Measurements from ENCODE around the gene FAM131A.

FAM131A gene

DNA sequence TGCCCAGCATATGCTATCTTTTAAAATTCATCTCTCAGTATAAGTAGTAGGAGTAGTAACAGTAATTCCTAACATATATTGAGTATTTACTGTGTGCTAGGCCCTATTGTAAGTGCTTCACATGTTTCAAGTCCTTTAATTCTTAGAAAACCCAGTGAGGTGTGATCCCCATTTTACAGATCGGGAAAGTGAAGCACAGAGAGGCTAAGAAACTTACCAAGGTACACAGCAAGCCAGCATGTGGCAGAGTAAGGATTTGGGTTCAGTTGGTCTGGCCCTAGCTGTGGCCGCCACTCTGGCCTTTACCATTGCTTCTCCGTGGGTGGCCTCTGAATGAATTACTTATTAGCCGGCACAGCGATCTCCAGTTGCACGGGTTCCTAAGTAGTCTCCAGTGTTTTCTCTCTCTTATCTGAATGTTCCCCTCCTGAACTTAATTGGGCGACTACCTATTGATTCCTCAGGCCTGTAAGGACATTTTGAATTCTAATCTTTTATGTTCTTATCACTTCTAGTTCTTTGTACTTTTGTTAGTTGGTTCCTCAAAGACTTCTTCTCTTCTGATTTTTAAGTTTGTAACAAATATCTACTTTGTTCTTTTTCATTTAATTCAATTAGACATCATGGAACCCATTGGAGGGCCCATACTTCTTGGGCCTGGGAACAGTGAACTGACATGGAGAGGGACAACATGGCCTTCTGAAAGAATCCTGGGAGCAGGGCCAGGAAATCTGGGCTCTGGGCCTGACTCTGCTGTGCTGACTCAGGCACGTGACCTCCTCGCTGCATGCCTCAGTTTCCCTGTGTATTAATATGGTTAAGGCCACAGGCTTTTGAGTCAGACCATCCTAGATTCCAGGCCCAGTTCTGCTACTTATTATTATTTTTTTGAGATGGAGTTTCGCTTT is 12.4 kb downstream of the FAM131A start:
- TF ChIP-seq, protein P1, sequence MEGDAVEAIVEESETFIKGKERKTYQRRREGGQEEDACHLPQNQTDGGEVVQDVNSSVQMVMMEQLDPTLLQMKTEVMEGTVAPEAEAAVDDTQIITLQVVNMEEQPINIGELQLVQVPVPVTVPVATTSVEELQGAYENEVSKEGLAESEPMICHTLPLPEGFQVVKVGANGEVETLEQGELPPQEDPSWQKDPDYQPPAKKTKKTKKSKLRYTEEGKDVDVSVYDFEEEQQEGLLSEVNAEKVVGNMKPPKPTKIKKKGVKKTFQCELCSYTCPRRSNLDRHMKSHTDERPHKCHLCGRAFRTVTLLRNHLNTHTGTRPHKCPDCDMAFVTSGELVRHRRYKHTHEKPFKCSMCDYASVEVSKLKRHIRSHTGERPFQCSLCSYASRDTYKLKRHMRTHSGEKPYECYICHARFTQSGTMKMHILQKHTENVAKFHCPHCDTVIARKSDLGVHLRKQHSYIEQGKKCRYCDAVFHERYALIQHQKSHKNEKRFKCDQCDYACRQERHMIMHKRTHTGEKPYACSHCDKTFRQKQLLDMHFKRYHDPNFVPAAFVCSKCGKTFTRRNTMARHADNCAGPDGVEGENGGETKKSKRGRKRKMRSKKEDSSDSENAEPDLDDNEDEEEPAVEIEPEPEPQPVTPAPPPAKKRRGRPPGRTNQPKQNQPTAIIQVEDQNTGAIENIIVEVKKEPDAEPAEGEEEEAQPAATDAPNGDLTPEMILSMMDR (IDR thresholded peaks at IDR 0.05; ENCODE audit: low read depth, low read length), result no peak
- DNase-seq (ENCODE audit: low read depth, low spot score), result no peak
- H3K4me3 ChIP-seq (ENCODE audit: low read depth, low read length), result no peak overlapping the region
- in situ Hi-C loops (cut with HindIII; ENCODE audit: low sequenced_read_pairs), result no loop called here

- no peak overlapping the region for H3K4me3 ChIP-seq (ENCODE audit: low read depth, low read length)
- no peak for DNase-seq (ENCODE audit: low read depth, low spot score)
- in situ Hi-C loops (cut with HindIII; ENCODE audit: low sequenced_read_pairs), result no loop called here
- TF ChIP-seq, protein P1 (IDR thresholded peaks at IDR 0.05; ENCODE audit: low read depth, low read length), result no peak
Measured at GRCh38 chr3:184350618-184351017, 13.2 kb downstream of the FAM131A start.

DNA sequence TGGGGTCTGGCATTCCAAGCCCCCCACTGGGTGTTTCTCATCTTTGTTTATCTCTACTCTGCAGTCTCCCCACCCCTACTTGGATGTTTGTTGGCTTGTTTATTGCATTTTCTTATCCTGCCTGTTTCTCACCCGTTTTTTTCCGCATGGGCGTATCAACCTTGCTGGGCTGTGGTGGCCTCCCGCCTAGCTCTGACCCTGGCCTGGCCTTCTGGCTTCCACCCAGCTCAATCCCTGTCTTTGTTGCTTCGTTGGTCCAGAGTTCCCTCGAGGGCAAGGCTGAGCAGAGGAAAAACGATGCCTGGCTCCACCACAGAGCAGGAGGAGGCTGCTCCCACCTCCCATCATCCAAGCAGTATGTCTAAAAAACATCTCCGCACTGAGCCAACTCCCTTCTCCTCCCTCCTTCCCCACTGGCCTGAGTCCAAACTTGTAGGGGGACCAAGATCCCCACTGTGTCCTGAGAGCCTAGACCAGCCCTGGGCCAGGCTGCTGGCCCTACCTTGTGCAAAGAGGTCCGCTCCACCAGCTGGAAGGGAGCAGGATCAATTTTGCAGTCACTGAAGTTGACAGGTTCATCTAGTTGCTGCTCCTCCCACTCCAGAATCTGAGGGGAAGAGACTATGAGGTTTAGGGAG is 14.2 kb downstream of the FAM131A start:
- no peak overlapping the region for H3K4me3 ChIP-seq (ENCODE audit: low read depth, low read length)
- TF ChIP-seq, protein P1 (IDR thresholded peaks at IDR 0.05; ENCODE audit: low read depth, low read length), result no peak
- DNase-seq (ENCODE audit: low read depth, low spot score), result no peak
- in situ Hi-C loops (cut with HindIII; ENCODE audit: low sequenced_read_pairs), result no loop called here

GRCh38 chr3:184352149-184352785 is 14.9 kb downstream of the FAM131A start:
- H3K4me3 ChIP-seq (ENCODE audit: low read depth, low read length), result no peak overlapping the region
- in situ Hi-C loops (cut with HindIII; ENCODE audit: low sequenced_read_pairs), result no loop called here
- TF ChIP-seq, protein P1 (IDR thresholded peaks at IDR 0.05; ENCODE audit: low read depth, low read length), result no peak
- DNase-seq (ENCODE audit: low read depth, low spot score), result no peak

DNA sequence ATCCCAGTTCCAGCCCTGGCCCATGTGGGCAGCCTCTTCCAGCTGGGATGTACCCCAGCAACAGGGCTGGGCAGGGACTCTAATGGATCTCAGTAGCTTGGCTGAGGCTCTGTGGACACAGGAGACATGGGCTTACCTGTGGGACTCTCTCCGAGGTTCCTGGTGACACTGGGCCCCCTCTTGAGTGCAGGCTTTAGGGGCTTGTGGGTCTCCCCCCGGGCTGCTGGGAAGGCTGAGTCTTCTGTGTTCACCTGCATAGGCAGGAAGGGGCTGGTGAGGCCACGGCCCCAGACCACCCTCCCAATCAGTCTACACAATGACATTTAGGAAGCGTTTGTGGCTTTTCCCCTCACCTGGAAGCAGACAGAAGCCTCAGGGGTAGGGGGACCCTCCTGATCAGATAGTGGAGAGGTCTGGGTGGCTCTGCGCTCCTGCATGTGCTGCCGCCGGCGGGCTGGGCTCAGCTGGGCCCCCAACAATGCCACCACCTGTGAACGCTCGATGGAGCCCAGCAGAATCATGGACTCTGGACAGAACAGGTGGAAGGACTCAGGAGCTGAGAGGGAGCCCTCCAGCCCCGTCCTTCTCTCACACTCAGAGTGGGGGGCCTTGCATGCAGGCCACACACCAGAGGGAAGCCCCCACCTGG is 15.6 kb downstream of the FAM131A start:
- TF ChIP-seq, protein P1 (IDR thresholded peaks at IDR 0.05; ENCODE audit: low read depth, low read length), result no peak
- no peak overlapping the region for H3K4me3 ChIP-seq (ENCODE audit: low read depth, low read length)
- in situ Hi-C loops (cut with HindIII; ENCODE audit: low sequenced_read_pairs), result no loop called here
- DNase-seq (ENCODE audit: low read depth, low spot score), result no peak

DNA sequence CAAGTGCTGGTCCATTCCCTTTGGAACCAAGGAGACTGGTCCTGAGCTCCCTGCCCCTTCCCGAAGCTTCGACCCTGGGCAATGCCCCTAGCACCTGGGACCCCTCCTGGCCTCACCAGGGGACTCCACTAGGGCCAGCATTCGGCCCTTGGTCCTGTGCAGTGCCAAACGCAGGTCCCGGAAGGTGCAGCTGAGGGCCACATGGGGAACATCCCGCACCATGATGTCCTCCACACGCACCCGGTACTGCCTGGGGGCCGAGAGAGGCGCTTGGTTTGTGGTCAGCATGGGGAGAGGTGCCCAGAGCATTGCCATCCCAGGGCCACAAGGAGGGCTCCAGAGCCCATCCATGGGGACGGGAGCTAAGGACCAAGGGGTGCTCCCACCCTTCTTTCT is 16.1 kb downstream of the FAM131A start:
- in situ Hi-C loops (cut with HindIII; ENCODE audit: low sequenced_read_pairs), result no loop called here
- H3K4me3 ChIP-seq (ENCODE audit: low read depth, low read length), result no peak overlapping the region
- TF ChIP-seq, protein P1 (IDR thresholded peaks at IDR 0.05; ENCODE audit: low read depth, low read length), result no peak
- DNase-seq (ENCODE audit: low read depth, low spot score), result no peak

All from astrocyte of the spinal cord (primary cell).